Neural cell (in vitro differentiated cells): Measurements from ENCODE around the gene FREY1. TPM values are rescaled to one million over a fixed set of nuclear protein-coding genes. Genes with fewer than 3 reads are reported as not detected.

Source experiments
- H2AFZ ChIP-seq: fragments of 200-600, 300-800 bp; sonication (generic), shearing (Covaris generic); 2 replicates; pipeline ENCODE4 v1.6.0; 2014; ENCODE audit warnings: low read depth, mild to moderate bottlenecking, antibody characterized with exemption, low read length, moderate library complexity
- H3F3A ChIP-seq: fragments of 200-600 bp; shearing (Covaris generic); 2 replicates; pipeline ENCODE4 v1.6.1; 2016; ENCODE audit warnings: mild to moderate bottlenecking, moderate library complexity, mixed read lengths, antibody characterized with exemption, low read length; ENCODE audit not compliant: insufficient read depth, poor library complexity, severe bottlenecking
- H3K27ac ChIP-seq: fragments of 200-600, 300-800 bp; sonication (generic), shearing (Covaris generic); 2 replicates; pipeline ENCODE4 v1.5.1; 2014; ENCODE audit warnings: mild to moderate bottlenecking, low read length, moderate library complexity
- H3K27me3 ChIP-seq: fragments of 300-800, 200-600 bp; sonication (generic), shearing (Covaris generic); 2 replicates; pipeline ENCODE4 v1.6.0; 2014; ENCODE audit warnings: mild to moderate bottlenecking, low read depth, low read length, moderate library complexity; ENCODE audit not compliant: insufficient read depth
- H3K36me3 ChIP-seq: fragments of 300-800, 200-600 bp; sonication (generic), shearing (Covaris generic); 2 replicates; pipeline ENCODE4 v1.5.1; 2014; ENCODE audit warnings: mild to moderate bottlenecking, antibody characterized with exemption, low read length, moderate library complexity; ENCODE audit not compliant: insufficient read depth
- H3K4me2 ChIP-seq: fragments of 300-800, 200-600 bp; sonication (generic), shearing (Covaris generic); 2 replicates; pipeline ENCODE4 v1.6.0; 2014; ENCODE audit warnings: mild to moderate bottlenecking, low read length
- H3K4me3 ChIP-seq: fragments of 300-800, 200-600 bp; sonication (generic), shearing (Covaris generic); 2 replicates; pipeline ENCODE4 v1.5.1; 2014; ENCODE audit warnings: mild to moderate bottlenecking, low read length, moderate library complexity
- H3K79me2 ChIP-seq: fragments of 200-600 bp; shearing (Covaris generic); replicated peaks from 2 replicates; pipeline ENCODE4 v1.6.0; 2014; ENCODE audit warnings: mild to moderate bottlenecking, low read length, moderate library complexity; ENCODE audit not compliant: insufficient read depth
- H3K9ac ChIP-seq: fragments of 300-800, 200-600 bp; sonication (generic), shearing (Covaris generic); 2 replicates; pipeline ENCODE4 v1.6.1; 2016; ENCODE audit warnings: mild to moderate bottlenecking, low read length, mixed read lengths
- H3K9me2 ChIP-seq: fragments of 200-600 bp; shearing (Covaris generic); 2 replicates; pipeline ENCODE4 v1.6.1; 2016; ENCODE audit warnings: mild to moderate bottlenecking, low read length, mixed read lengths; ENCODE audit not compliant: insufficient read depth
- H3K9me3 ChIP-seq: fragments of 200-600, 300-800 bp; sonication (generic), shearing (Covaris generic); 2 replicates; pipeline ENCODE4 v1.6.1; 2016; ENCODE audit warnings: mild to moderate bottlenecking, mixed run types, low read length, moderate library complexity, mixed read lengths
- H4K20me1 ChIP-seq: fragments of 200-600 bp; shearing (Covaris generic); 2 replicates; pipeline ENCODE4 v1.6.1; 2016; ENCODE audit warnings: mild to moderate bottlenecking, mixed run types; ENCODE audit not compliant: insufficient read depth
- CTCF ChIP-seq: fragments of 450-650 bp; IDR thresholded peaks from 2 replicates; pipeline ENCODE4 v1.5.1; 2014; ENCODE audit warnings: antibody characterized with exemption, mild to moderate bottlenecking, moderate library complexity; ENCODE audit not compliant: poor library complexity, severe bottlenecking
- EP300 ChIP-seq: fragments of 450-650 bp; conservative IDR thresholded peaks from 2 replicates; pipeline ENCODE4 v1.6.1; 2014; ENCODE audit warnings: antibody characterized with exemption, mild to moderate bottlenecking, moderate library complexity; ENCODE audit not compliant: poor library complexity, severe bottlenecking
- EZH2 ChIP-seq: fragments of 200-600, 300-800 bp; shearing (Covaris generic), sonication (generic); IDR thresholded peaks from 2 replicates; pipeline ENCODE4 v1.6.1; 2014; ENCODE audit warnings: antibody characterized with exemption, low read length, borderline replicate concordance, mild to moderate bottlenecking; ENCODE audit not compliant: insufficient read depth, poor library complexity, severe bottlenecking
- MXI1 ChIP-seq: fragments of 450-650 bp; conservative IDR thresholded peaks from 2 replicates; pipeline ENCODE4 v1.6.1; 2014; ENCODE audit warnings: antibody characterized with exemption, mild to moderate bottlenecking; ENCODE audit not compliant: poor library complexity, severe bottlenecking
- POLR2AphosphoS5 ChIP-seq: IDR thresholded peaks from 2 replicates; pipeline ENCODE4 v1.6.1; 2012
- RAD21 ChIP-seq: fragments of 450-650 bp; conservative IDR thresholded peaks from 2 replicates; pipeline ENCODE4 v1.6.1; 2014; ENCODE audit warnings: antibody characterized with exemption, mild to moderate bottlenecking, moderate library complexity
- REST ChIP-seq: IDR thresholded peaks from 2 replicates; pipeline ENCODE4 v1.6.1; 2012; ENCODE audit warnings: borderline replicate concordance
- SMC3 ChIP-seq: fragments of 450-650 bp; conservative IDR thresholded peaks from 2 replicates; pipeline ENCODE4 v1.6.1; 2014; ENCODE audit warnings: antibody characterized with exemption, mild to moderate bottlenecking, moderate library complexity; ENCODE audit not compliant: poor library complexity
- TAF1 ChIP-seq: IDR thresholded peaks from 2 replicates; pipeline ENCODE4 v1.6.1; 2012; ENCODE audit warnings: low read depth
- polyA plus RNA-seq: library from polyadenylated mRNA; depleted of rRNA; stranded (reverse); fragments of >200 nt; gene quantifications from 2 replicates; pipeline ENCODE4 v1.2.3, GENCODE V29; 2014

Gene FREY1
- polyA plus RNA-seq, 1 donor from 2014 or later = not detected

- Histone ChIP-seq H3F3A (no peaks in the 10 kb centered on the region), H2AFZ (no peak overlapping the region), H3K27ac (no peak overlapping the region), H3K9ac (no peak overlapping the region), H3K36me3 (peaks cover 7% of the 10 kb centered on the region), H3K4me3 (no peak overlapping the region), H3K79me2 (no peaks in the 10 kb centered on the region), H4K20me1 (no peaks in the 10 kb centered on the region), H3K9me2 (no peaks in the 10 kb centered on the region), H3K27me3 (peaks cover 17% of the 10 kb centered on the region), H3K4me2 (no peak overlapping the region), H3K9me3 (no peaks in the 10 kb centered on the region)
- TF ChIP-seq RAD21 (no peak), EP300 (no peak), SMC3 (no peak), EZH2 (no peak), REST (no peak), MXI1 (no peak), POLR2AphosphoS5 (no peak), TAF1 (no peak), CTCF (no peak)
Observed at GRCh38 chr11:45927332-45927683, 20.2 kb upstream of the FREY1 start.

GRCh38 chr11:45926536-45927331 lies 19.7 kb upstream of the FREY1 start:
- Histone ChIP-seq H3K9me2 (no peaks in the 10 kb centered on the region), H3K4me2 (no peak overlapping the region), H3K36me3 (peaks cover 2% of the 10 kb centered on the region), H3K9me3 (no peaks in the 10 kb centered on the region), H4K20me1 (no peaks in the 10 kb centered on the region), H3K79me2 (no peaks in the 10 kb centered on the region), H3K27ac (no peak overlapping the region), H3K27me3 (peaks cover 22% of the 10 kb centered on the region), H3K4me3 (no peak overlapping the region), H3K9ac (no peak overlapping the region), H2AFZ (no peak overlapping the region), H3F3A (no peaks in the 10 kb centered on the region)
- no peak for TF ChIP-seq MXI1
- no peak for TF ChIP-seq REST
- TF ChIP-seq EZH2 = no peak
- no peak for TF ChIP-seq RAD21
- TF ChIP-seq POLR2AphosphoS5 = no peak
- TF ChIP-seq SMC3 = no peak
- no peak for TF ChIP-seq TAF1
- no peak for TF ChIP-seq CTCF
- TF ChIP-seq EP300 = no peak
